ENCODE data around the gene TTC38. TPM values are rescaled to one million over a fixed set of nuclear protein-coding genes. Genes with fewer than 3 reads are reported as not detected.

The TTC38 gene
- total RNA-seq, 1 donor from 2014 or later: 55.3 TPM

GRCh38 chr22:46338636-46339035 is 70.8 kb downstream of the TTC38 start:
- Histone ChIP-seq H3K4me3 (no peak overlapping the region), H3K36me3 (peaks cover 32 to 58% of the 10 kb centered on the region in 2 donors), H3K9me3 (no peaks in the 10 kb centered on the region), H3K4me1 (peaks cover 6 to 7% of the 10 kb centered on the region in 2 donors), H3K27me3 (no peaks in the 10 kb centered on the region), H3K27ac (no peak overlapping the region)
- no peak for TF ChIP-seq CTCF (IDR thresholded peaks at IDR 0.05)
- no peak for DNase-seq (ENCODE audit: low spot score in 2 of 2)
- intact Hi-C loops (cut with DNase I): loop anchor here (5.0 to 10.0 kb wide), 2 partner anchors 74 to 186 kb away; partner anchors contain the start of genes PKDREJ, PPARA and TTC38

- Histone ChIP-seq H3K27me3 (no peaks in the 10 kb centered on the region), H3K27ac (no peak overlapping the region), H3K4me1 (peaks cover 6 to 7% of the 10 kb centered on the region in 2 donors), H3K4me3 (no peak overlapping the region), H3K9me3 (no peaks in the 10 kb centered on the region), H3K36me3 (peaks cover 44 to 71% of the 10 kb centered on the region in 2 donors)
- no peak for DNase-seq (ENCODE audit: low spot score in 2 of 2)
- intact Hi-C loops (cut with DNase I): loop anchor here (5.0 to 10.0 kb wide), 2 partner anchors 75 to 188 kb away; partner anchors contain the start of genes PKDREJ, PPARA and TTC38
- no peak for TF ChIP-seq CTCF (IDR thresholded peaks at IDR 0.05)
These were observed 72.1 kb downstream of the TTC38 start for GRCh38 chr22:46339956-46340355.

GRCh38 chr22:46340676-46341075 is 72.9 kb downstream of the TTC38 start:
- no peak for DNase-seq (ENCODE audit: low spot score in 2 of 2)
- peaks cover 6 to 7% of the 10 kb centered on the region in 2 donors for H3K4me1 ChIP-seq
- no peak for TF ChIP-seq CTCF (IDR thresholded peaks at IDR 0.05)
- no peak overlapping the region for H3K27ac ChIP-seq
- H3K27me3 ChIP-seq: no peaks in the 10 kb centered on the region
- peaks cover 49 to 79% of the 10 kb centered on the region in 2 donors for H3K36me3 ChIP-seq
- intact Hi-C loops (cut with DNase I): no loop called here
- H3K9me3 ChIP-seq: no peaks in the 10 kb centered on the region
- H3K4me3 ChIP-seq: no peak overlapping the region

Other genes starting within 250 kb of the TTC38 start
- 20.1 TPM for gene PPARA, start 117.5 kb upstream of the TTC38 start, total RNA-seq
- gene CDPF1, start 17.7 kb upstream of the TTC38 start, total RNA-seq: 3.6 TPM
- not detected for gene PKDREJ, start 4.7 kb upstream of the TTC38 start, total RNA-seq
- not detected for gene GTSE1, start 28.9 kb downstream of the TTC38 start, total RNA-seq
- gene TRMU, start 67.7 kb downstream of the TTC38 start, total RNA-seq: 13.5 TPM

Data from ascending aorta (tissue), 2 donors.